Esophagus muscularis mucosa (tissue), 3 donors: ENCODE results near the gene AOX1.

Experiments used
- POLR2AphosphoS5 ChIP-seq, 2 donors: sonication (generic); formaldehyde crosslinking; IDR thresholded peaks; one replicate each; pipeline ENCODE4 v1.6.1; 2017; ENCODE audit warnings: antibody characterized with exemption in 2 of 2
- TF ChIP-seq, protein P1 (sequence below), 3 experiments: fragments of 200-600 bp in 2 of 3; fragments of 450-650 bp in 1 of 3; sonication (generic) in 2 of 3; IDR thresholded peaks; one replicate each; pipeline ENCODE4 v1.5.1; 2017 to 2019; ENCODE audit warnings: antibody characterized with exemption in 3 of 3, mild to moderate bottlenecking in 2 of 3, moderate library complexity in 1 of 3

DNA sequence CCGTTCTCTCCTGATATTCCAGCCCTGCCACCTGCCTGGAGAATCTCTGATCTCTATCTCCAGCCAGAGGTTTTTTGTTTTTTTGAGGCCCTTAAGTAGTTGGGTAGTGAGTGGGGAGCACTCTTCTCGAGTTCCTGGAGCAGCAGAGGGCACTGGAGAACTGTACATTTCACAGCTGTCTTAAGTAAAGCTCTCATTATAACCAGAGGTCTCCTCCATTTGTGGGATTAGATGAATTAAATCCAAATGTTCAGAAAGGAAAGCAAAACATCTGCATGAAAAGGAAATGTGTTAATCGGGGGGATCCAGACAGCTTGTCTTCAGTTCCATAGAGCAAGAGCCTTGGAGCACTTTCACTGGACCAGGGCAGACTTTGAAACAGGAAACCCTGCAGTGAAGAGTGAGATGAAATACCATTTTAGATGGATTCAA, 32.8 kb downstream of the AOX1 start:
- TF ChIP-seq, protein P1, sequence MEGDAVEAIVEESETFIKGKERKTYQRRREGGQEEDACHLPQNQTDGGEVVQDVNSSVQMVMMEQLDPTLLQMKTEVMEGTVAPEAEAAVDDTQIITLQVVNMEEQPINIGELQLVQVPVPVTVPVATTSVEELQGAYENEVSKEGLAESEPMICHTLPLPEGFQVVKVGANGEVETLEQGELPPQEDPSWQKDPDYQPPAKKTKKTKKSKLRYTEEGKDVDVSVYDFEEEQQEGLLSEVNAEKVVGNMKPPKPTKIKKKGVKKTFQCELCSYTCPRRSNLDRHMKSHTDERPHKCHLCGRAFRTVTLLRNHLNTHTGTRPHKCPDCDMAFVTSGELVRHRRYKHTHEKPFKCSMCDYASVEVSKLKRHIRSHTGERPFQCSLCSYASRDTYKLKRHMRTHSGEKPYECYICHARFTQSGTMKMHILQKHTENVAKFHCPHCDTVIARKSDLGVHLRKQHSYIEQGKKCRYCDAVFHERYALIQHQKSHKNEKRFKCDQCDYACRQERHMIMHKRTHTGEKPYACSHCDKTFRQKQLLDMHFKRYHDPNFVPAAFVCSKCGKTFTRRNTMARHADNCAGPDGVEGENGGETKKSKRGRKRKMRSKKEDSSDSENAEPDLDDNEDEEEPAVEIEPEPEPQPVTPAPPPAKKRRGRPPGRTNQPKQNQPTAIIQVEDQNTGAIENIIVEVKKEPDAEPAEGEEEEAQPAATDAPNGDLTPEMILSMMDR (IDR thresholded peaks at IDR 0.05) = no peak
- TF ChIP-seq POLR2AphosphoS5 (IDR thresholded peaks at IDR 0.05) = no peak
